NCI-H146 treated with DMSO at 0.1 percent for 48 hours (cell line): ENCODE data around the gene HS3ST1.

Source experiments
- DNase-seq: peaks from one replicate; lab custom pipeline; 2025; ENCODE audit not compliant: unreplicated experiment; lab: John Stamatoyannopoulos, UW

HS3ST1 gene

GRCh38 chr4:11428231-11428898 is at the start of gene HS3ST1:
Gene HS3ST1, minus strand, starts transcription at chr4:11428894. Its CDS starts 28,889 bp downstream, at chr4:11400005.
- DNase-seq: peak; percentile 47

- DNase-seq: no peak
These were observed 47.2 kb upstream of the HS3ST1 start for GRCh38 chr4:11475871-11476270.

- DNase-seq: no peak
These were observed 45.5 kb upstream of the HS3ST1 start for GRCh38 chr4:11474146-11474545.

GRCh38 chr4:11472535-11472934 is 43.8 kb upstream of the HS3ST1 start:
- no peak for DNase-seq

GRCh38 chr4:11471618-11472017 is 42.9 kb upstream of the HS3ST1 start:
- no peak for DNase-seq

- DNase-seq: no peak
These were observed 42.4 kb upstream of the HS3ST1 start for GRCh38 chr4:11471046-11471441.

GRCh38 chr4:11470438-11471045 is 41.8 kb upstream of the HS3ST1 start:
- DNase-seq: no peak

GRCh38 chr4:11469650-11470437 is 41.1 kb upstream of the HS3ST1 start:
- DNase-seq: no peak

- no peak for DNase-seq
These were observed 40.2 kb upstream of the HS3ST1 start for GRCh38 chr4:11468901-11469300.

- DNase-seq: no peak
These were observed 39.2 kb upstream of the HS3ST1 start for GRCh38 chr4:11467931-11468330.

- DNase-seq: no peak
These were observed 35.0 kb upstream of the HS3ST1 start for GRCh38 chr4:11463707-11464106.

- no peak for DNase-seq
These were observed 27.7 kb upstream of the HS3ST1 start for GRCh38 chr4:11456401-11456800.

GRCh38 chr4:11455201-11455835 is 26.6 kb upstream of the HS3ST1 start:
- peak; percentile 34 for DNase-seq

- no peak for DNase-seq
These were observed 23.0 kb upstream of the HS3ST1 start for GRCh38 chr4:11451716-11452115.

GRCh38 chr4:11446155-11446811 is 17.6 kb upstream of the HS3ST1 start:
- no peak for DNase-seq

- no peak for DNase-seq
These were observed 12.5 kb upstream of the HS3ST1 start for GRCh38 chr4:11441194-11441556.

- no peak for DNase-seq
These were observed 11.9 kb upstream of the HS3ST1 start for GRCh38 chr4:11440481-11441193.

- DNase-seq: no peak
These were observed 11.1 kb upstream of the HS3ST1 start for GRCh38 chr4:11439836-11440235.

- DNase-seq: no peak
These were observed 10.0 kb upstream of the HS3ST1 start for GRCh38 chr4:11438647-11439046.

GRCh38 chr4:11436673-11437072 is 8.0 kb upstream of the HS3ST1 start:
- DNase-seq: peak; percentile 17

- no peak for DNase-seq
These were observed 7.4 kb upstream of the HS3ST1 start for GRCh38 chr4:11436084-11436483.
